Iris pigment epithelial cell (primary cell): ENCODE results near the gene HMGN1.

Experiments used
- DNase-seq: peaks from one replicate; pipeline ENCODE4 v3.0.0-alpha.2; 2011; ENCODE audit warnings: low read depth

HMGN1 gene

DNA sequence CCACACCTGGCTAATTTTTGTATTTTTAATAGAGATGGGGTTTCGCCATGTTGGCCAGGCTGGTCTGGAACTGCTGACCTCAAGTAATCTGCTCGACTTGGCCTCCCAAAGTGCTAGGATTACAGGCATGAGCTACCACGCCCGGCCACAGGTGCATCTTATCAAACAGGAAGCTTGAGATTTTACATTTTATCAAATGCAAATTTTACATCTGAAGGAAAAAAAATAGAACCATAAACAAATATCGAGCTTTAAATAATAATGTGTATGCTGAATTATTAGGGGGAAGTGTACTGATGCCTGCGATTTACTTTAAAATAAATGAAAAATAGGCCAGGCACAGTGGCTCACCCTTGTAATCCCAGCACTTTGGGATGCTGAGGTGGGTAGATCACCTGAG is 18.9 kb downstream of the HMGN1 start:
- no peak for DNase-seq

DNA sequence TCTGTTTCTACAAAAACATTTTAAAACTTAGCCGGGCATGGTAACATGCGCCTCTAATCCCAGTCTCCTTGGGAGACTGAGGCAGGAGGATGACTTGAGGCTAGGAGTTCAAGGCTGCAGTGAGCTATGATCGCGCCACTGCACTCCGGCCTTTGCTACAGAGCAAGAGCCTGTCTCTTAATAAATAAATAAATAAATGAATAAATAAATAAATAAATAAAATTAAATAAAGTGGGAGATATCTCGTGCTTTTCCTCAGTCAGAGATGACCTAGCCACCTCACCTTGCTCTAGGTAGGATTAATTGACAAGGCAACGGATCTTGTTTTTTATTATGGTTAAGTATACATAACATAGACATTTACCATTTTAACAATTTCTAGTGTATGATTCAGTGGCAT is 21.2 kb downstream of the HMGN1 start:
- DNase-seq = no peak

DNA sequence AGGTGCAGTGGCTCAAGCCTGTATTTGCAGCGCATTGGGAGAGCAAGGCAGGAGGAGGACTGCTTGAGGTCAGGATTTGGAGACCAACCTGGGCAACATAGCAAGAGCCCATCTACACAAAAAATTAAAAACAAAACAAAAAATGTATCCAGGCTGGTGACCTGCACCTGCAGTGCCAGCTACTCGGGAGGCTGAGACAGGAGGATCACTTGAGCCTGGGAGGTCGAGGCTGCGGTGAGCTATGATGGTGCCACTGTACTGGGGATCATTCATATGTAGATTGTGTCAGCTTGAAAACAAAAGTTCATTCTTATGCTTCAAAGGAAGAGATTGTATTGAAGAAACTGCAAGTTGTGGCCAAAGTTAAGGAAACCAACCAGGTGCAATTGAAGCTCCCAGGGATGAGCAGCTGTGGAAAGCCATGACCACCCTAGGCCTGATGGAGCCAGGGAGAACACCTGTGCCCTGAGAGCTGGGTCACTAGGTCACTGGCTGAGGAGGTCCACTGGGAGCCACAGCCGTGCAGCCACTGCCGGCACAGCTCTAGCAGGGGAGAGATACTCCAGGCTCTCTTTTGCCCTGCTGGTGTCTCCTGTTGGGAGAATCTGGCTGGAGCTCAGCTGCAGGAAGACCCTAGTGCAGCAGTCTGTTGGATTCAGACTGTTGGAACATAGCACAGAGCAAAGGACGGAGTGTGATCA is 22.1 kb downstream of the HMGN1 start:
- no peak for DNase-seq

DNA sequence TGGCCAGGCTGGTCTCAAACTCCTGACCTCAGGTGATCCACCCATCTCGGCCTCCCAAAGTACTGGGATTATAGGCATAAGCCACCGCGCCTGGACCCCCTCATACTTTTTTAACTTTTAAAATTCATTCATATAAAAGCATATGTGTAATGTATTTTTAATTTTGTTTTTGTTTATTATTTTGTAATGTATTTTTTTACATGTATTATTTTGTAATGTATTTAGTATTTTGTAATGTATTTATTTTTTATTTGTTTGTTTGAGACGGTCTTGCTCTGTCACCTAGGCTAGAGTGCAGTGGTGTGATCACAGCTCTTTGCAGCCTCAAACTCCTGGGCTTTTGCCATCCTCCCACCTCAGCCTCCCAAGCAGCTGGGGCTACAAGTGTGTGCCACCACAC is 23.4 kb downstream of the HMGN1 start:
- DNase-seq = no peak

DNA sequence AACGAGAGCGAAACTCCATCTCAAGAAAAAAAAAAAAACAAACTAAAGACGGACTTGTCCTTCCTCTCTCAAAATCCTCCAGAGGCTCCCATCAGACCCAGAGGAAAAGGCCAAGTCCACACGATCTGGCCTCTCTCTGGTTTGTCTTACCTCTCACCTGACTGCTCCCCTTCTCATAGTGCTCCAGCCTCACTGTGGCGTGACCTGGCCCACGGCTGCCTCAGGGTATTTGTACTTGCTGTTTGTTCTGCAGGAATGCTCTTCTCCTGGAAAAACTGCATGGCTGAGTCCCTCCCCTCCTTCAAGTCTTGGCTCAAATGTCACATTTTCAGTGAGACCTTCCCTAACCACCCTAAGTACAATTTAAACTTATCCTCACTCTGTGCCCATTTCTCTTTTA is 27.5 kb downstream of the HMGN1 start:
- no peak for DNase-seq

DNA sequence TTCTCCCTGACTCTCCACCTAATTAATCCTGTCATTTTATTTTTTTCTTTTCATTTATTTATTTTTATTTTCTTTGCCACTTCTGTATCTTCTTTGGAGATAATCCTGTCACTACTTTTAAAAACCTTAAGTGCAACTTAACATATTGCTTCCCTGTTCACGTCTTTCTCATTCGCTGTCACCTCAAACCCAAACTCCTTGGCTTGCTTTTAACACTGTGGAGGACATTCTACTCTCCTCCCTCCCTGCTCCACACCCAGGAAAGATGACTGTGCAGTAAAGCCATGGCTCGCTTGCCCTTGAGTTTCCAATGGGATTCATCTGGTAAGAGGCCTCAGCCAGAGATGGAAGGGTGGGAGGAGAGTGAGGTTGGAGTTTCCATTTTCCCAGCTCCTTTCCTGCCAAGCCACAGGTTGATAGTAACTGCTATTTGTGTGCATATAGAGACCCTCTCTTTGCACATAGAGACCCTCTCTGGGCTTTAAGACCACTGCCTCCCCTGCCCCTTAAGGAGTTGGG is 29.0 kb downstream of the HMGN1 start:
- peak; percentile 12 for DNase-seq

DNA sequence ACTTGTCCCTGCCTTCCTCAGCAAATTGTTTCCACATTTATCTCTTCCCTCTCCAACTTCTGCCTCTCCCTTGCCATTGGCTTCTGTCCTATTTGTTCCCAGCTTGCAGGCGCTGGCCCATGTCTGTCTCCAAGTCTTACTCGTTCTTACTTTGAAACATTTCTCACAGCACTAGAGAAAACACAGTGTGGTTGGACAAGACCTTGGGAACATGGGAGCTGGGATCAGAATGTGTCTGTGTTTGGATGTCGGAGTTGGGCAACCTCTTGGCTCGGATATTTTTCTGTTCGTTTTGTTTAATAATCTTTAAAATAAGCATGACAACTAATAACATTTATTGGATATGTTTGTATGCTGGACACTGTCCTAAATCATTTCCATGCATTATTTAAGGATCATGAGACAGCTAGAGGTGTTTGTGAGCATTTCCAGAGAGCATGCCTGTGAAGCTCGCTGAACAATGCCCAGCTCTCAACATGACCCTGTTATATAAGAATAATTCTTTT is 29.6 kb downstream of the HMGN1 start:
- DNase-seq = peak; percentile 62

DNA sequence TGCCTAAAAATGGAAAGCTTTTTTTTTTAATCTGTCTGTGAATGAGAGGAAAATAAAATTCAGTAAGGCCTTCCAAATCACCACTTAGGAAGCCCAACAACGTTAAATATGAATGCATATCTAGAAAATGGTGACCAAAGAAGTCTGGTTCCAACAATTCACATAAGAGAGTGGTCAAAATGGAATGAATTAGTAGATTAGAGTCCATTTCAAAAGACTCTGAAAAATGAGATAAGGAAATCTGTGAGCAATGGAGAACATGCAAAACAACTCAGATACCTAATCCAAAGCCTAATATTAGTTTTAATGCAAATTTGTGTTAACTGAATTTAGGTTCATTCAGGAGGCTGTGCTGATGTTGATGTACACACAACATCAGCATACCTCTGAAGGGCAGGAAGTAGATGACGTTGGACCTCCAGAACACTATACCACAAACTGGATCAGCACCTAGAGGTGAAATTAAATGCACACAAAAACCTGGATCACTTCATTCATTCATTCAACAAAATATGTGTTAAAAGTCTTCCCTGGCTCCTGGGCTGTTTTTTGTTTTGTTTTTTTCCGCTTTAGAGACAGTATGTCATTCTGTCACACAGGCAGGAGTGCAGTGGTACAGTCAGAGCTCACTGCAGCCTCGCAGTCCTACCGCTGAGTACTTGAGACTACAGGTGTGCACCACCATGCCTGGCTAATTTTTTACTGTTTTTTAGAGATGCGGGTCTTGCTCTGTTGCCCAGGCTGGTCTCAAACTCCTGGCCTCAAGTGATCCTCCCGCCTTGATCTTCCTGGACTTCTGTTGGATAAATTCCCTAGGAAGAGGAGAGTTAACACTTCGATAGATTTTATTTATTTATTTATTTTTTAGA is 30.6 kb downstream of the HMGN1 start:
- DNase-seq = no peak

DNA sequence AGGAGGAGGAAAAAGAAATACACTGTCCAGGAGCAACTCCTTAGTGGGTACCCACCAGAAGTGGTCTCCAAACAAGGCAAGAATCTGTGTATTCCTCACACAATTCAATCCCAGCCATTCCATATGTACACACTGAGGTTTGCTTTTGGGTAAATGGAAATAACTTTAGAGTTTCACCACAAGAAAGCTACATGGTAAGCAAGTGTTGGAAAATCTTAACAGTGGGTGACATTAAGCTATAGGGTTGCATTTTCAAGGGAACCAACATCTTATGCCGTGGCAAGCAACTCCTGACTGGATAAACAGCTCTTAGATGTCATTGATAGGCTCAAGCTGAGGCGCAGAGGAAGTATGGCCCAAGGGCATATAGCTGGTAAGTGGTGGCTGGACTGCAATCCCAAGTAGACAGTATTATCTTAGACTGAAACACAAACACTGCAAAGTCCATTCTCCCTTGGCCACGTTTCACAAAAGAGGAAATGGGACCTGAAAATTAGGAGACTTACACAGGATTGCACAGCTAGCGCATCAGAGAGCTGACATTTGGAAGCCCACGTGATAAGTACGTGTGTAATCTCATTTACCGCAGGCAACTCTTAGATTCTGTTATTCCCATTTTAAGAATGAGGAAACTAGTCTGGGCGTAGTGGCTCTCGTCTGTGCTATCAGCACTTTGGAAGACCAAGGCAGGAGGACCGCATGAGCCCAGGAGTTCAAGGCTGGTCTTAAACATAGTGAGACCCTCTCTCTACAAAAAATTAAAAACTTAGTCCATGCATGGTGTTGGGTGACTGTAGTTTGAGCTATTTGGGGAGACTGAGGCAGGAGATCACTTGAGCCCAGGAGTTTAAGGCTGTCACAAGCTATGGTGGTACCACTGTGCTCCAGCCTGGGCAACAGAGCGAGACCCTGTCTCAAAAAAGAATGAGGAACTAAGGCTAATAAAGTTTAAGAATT is 31.5 kb downstream of the HMGN1 start:
- no peak for DNase-seq

DNA sequence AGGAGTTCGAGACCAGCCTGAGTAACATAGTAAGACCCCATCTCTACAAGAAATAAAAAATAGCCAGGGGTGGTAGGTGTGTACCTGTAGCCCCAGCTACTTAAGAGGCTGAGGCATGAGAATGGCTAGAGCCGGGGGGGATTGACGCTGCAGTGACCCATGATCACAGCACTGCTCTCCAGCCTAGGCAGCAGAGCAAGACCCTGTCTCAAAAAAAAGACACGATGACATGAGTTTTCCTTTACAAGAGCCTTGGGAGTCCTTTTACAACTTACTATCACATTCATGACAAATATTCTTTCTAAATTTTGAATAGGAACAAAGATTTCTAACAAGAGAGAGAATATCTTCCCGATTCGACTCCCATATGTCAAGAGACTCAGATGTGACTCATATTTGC is 32.2 kb downstream of the HMGN1 start:
- no peak for DNase-seq

DNA sequence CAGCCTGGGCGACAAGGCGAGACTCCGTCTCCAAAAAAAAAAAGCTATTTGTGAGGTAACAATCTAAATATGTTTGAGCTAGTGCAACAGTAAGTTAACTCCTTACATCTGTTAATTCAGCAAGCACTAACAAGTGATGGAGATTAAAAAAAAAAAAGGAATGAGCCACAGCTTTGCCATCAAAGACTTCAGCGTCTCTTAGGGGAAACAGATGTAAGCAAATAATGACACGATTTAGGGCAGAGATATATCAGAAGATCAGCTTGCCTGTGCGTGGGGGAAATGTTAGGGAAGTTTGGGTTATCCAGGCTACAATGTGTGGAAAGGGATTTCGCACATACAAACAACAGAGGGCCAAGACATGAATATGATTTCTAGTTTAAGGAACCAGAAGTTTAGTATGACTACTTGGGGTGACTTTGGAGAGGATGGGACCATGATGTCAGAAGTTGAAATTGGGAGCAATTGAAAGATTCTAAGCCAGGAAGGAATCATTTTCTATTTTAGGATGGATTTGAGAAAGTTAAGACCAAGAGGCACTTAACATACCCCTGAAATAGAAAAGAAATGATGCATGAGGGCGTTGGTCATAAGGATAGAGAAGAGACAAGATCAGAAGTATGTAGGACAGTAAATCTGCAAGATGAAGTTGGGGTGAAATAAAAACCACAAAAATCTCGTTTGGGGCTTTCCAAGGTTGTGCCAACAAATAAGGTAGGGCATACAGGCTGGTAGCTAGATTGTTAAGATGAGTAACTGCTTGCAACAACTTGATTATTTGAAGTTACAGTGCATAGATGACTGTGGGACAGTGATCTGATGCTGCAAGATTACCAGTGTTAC is 33.1 kb downstream of the HMGN1 start:
- DNase-seq = peak; percentile 11

DNA sequence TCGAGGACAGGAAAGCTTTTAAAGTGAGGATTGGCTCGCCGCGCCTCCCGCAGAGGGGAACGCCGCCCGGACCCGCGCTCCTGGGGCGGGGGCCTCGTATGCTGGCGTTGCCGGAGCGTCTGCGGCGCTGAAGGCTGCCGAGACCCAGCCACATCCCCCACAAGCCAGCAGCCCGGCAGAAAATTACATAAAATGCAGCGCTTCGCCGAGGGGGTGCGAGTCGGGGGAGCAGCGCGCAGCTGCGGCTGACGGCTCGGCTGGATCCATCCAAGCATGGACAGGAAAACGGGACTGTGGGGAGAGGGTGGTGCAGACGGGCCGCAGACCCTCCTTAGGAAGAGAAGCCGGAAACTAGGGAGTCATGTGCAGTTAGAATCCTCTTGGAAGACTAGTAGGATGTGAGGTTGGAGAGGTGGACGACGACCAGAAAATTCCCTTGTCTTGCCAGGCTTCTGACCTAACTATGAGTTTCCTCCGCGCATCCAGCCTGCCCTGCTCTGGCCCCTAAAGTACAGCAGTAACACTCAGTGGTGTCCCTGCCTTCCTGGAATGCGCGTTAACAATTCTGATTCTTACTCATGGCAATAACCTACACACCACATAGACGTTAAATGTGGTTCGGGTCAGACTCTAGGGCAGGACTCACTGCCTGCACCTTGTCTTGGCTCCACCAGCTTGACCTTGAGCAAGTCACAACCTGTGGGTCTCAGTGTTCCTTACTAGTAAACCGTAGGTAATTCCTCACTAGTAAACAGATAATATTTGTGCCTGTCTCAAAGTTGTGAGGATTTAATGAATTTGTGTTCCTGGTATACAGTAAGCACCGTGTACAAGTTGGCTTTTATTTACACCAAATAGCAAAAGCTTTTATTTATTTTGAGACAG is 34.5 kb downstream of the HMGN1 start:
- peak; percentile 76 for DNase-seq

DNA sequence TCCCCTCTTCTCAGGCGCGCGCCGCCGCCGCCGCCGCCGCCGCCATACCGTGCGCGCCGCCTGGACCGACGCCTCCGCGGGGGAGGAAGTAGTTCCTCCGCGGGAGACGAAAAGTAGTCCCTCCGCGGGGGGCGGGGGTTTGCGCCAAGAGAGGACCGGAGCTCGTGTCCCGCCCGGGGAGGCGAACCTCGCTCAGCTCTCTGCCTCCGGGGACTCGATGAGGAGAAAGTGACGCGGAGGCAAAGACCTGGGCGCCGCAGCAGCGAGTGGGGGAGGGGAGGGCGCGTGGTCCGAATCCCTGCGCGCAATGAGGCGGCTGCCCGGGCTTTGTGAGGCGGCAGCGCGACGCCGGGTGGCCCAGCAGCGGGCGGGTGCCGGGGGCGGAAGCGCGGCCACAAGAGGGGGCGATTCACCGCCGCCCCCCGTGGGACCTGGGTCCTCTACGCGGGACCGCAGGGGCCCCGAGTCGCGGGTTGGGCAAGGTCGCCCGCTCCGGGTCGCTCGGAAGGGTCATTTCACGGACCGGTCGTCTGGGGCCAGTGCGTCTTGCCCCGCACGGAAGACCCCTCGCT is 35.2 kb downstream of the HMGN1 start, which contains the start of gene BRWD1:
TSS of gene BRWD1 (minus strand) at position 62 of the 572 bp plus-strand sequence. CDS start 141 bp downstream, outside the sequence.
- peak; percentile 88 for DNase-seq

DNA sequence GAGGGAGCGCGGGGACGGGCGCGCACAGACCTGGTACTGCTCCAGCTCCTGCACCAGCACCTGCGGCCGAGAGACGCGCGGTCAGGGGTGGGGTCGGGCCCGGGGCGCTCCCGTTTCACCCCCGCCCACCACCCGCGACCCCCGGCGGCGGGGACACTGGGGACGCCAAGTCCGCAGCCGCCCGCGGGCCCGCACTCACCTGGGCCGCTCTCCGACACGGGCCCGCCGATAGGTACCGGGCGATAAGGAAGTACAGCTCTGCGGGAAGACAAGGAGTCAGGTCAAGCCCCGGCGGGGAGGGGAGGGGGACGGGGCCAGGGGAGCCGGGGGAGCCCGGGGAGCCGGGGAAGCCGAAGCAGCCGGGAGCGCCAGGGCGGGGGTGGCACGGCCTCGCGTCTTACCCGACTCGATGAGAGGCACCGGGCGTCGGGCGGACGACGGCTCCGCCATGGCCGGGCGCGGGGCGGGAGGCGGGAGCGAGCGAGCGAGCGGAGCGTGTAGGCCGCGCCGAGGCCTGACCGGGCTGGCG is 35.8 kb downstream of the HMGN1 start:
- no peak for DNase-seq

DNA sequence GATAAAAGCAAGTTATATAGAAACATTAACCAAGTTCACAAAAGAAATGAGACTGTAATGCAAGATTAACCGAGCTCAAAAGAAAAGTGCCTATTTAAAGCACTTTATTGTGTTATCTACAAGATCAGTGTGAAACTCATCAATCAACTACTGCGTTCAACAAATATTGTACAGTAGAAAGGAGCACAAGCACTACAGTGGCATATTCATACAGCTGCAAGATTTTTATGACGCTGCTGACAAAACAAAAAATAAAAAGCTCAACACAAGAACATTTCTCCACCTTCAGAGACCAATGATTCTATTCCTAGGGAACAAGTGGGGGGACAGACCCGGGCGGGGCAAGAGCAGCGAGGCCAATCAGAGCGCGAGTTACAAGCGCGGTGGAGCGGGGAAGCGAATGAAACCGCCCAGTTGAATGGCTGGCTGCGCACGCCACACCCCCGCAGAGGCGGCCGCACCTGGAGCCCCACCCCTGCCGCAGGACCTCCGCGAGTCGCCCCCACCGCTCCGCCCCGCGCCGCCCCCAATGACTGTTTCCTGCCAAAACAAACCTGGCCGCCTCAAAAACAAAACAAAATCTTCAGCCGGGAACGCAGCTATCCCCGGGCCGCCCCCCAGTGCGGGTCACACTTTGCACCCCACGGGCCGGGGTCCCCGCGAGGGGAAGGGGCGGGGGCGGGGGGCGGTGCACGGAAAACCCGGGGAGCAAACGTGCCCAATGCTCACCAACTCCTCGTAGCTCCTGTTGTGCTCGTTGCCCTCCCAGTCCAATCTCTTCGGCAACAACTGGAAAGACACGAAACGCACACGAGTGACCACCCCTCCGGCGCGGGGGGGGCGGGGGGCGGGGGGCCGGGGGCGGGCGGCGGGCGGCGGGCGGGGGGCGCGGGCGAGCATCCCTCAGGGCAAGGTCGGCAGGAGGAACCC is 36.5 kb downstream of the HMGN1 start:
- DNase-seq = peak; percentile 89

DNA sequence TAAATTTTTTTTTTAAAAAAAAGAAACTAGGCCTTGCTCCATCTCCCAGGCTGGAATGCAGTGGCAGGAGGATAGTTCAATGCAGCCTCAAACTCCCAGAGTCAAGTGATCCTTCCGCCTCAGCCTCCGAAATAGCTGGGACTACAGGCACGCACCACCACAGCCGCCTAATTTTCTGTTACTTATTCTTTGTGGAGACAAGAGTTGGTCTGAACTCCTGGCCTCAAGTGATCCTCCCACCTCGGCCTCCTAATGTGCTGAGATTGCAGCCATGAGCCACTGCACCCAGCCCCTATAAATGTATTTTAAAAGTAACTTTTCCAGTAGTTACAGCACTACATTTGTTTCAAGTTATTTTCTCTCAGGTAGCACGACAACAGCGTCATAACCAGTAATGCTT is 37.7 kb downstream of the HMGN1 start:
- no peak for DNase-seq

DNA sequence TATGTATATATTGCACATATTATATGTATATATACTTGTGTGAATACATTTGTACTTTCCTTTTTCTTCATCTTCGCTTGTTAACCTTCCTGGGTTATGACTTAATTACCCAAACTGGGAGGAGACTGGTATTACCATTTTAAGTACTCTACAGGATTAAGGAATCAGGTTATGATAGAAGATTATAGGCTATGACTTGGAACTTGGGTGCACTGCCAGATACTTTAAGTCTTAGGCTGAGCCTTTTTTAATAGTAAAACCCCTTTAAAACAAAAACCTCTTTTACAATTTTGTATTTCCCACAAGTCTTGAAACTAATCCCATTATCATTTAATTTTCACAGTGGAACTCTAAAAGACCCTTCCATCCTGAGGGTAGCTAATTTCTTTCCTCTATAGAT is 41.4 kb downstream of the HMGN1 start:
- DNase-seq = no peak

DNA sequence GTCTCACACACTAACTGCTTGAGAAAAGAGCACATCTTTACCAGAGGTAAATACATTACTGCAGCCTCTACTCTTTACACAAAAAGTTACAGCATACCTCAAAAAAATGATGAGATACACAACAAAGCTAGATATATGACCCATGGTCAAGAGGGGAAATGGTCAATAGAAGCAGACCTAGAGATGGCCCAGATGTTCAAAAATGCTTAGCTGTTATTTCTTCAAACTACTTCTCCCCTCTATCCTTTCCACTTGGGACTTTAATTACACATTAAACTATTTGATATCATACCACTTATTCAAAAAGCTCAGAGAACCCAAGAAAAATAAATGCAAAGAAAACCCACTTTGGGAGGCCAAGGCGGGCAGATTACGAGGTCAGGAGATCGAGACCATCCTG is 48.3 kb downstream of the HMGN1 start:
- DNase-seq = no peak
